Measurements from ENCODE around the gene GRK4. TPM values are rescaled to one million over a fixed set of nuclear protein-coding genes. Genes with fewer than 3 reads are reported as not detected.

GRK4 gene
- total and polyA plus RNA-seq, 2 donors (not counting 1 experiment from before 2014, with no cell fraction given), result 0.73 to 2.3 TPM

- Mint-ChIP-seq H3K4me3 (no peak overlapping the region), H3K27ac (no peak overlapping the region), H3K4me1 (no peaks in the 10 kb centered on the region), H3K27me3 (peaks cover 23% of the 10 kb centered on the region), H3K9me3 (ENCODE audit: insufficient read depth) (no peaks in the 10 kb centered on the region)
- no peak for DNase-seq
- H3K4me3 ChIP-seq (ENCODE audit: control extremely low read depth in 1 of 5, extremely low read depth in 1 of 5, insufficient read depth in 1 of 5, low read depth in 2 of 5, low read length in 4 of 5), result no peak overlapping the region
- 34% methylated on average over 2 of the region's 8 CpGs for WGBS (ENCODE audit: insufficient coverage)
- peak overlapping the region; percentile 14 for H2AFZ ChIP-seq (ENCODE audit: insufficient read depth, low read depth, low read length, poor library complexity, severe bottlenecking)
- ChIA-PET POLR2A (no interaction called here), CTCF (interaction anchor here (0.9 kb wide), 1 partner anchor 15 kb away, joined by 3 read pairs; no protein-coding TSS in a partner anchor)
- no peak for ATAC-seq (ENCODE audit: low read depth)
- no peaks in the 10 kb centered on the region for H3K27me3 ChIP-seq (replicated peaks in 1 of 4; ENCODE audit: control extremely low read depth in 1 of 4, control insufficient read depth in 3 of 4, insufficient read depth in 4 of 4, low read length in 3 of 4)
- no peak overlapping the region for H3K9ac ChIP-seq (ENCODE audit: low read length)
- no peaks in the 10 kb centered on the region for H3K79me2 ChIP-seq (ENCODE audit: control insufficient read depth, insufficient read depth, low read length)
- H3K36me3 ChIP-seq (replicated peaks in 1 of 2; ENCODE audit: control extremely low read depth in 1 of 2, control insufficient read depth in 1 of 2, extremely low read depth in 1 of 2, insufficient read depth in 2 of 2, low read length in 1 of 2), result no peaks in the 10 kb centered on the region
- H4K20me1 ChIP-seq (ENCODE audit: control insufficient read depth, insufficient read depth, low read length, poor library complexity, severe bottlenecking), result no peaks in the 10 kb centered on the region
- no peaks in the 10 kb centered on the region for H3K4me1 ChIP-seq (ENCODE audit: control insufficient read depth in 2 of 2, insufficient read depth in 2 of 2, low read length in 2 of 2)
- no peak overlapping the region for H3K27ac ChIP-seq (ENCODE audit: low read length in 2 of 2)
- TF ChIP-seq EZH2 (IDR thresholded peaks at IDR 0.05; ENCODE audit: borderline replicate concordance, insufficient read depth, low read depth, low read length, poor library complexity, severe bottlenecking), result no peak
- TF ChIP-seq, protein P1, sequence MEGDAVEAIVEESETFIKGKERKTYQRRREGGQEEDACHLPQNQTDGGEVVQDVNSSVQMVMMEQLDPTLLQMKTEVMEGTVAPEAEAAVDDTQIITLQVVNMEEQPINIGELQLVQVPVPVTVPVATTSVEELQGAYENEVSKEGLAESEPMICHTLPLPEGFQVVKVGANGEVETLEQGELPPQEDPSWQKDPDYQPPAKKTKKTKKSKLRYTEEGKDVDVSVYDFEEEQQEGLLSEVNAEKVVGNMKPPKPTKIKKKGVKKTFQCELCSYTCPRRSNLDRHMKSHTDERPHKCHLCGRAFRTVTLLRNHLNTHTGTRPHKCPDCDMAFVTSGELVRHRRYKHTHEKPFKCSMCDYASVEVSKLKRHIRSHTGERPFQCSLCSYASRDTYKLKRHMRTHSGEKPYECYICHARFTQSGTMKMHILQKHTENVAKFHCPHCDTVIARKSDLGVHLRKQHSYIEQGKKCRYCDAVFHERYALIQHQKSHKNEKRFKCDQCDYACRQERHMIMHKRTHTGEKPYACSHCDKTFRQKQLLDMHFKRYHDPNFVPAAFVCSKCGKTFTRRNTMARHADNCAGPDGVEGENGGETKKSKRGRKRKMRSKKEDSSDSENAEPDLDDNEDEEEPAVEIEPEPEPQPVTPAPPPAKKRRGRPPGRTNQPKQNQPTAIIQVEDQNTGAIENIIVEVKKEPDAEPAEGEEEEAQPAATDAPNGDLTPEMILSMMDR (IDR thresholded peaks at IDR 0.05), result no peak
- no peak overlapping the region for H3K4me2 ChIP-seq (replicated peaks; ENCODE audit: low read depth, low read length, poor library complexity, severe bottlenecking)
- no peaks in the 10 kb centered on the region for H3K9me3 ChIP-seq (ENCODE audit: control extremely low read depth in 1 of 3, control insufficient read depth in 2 of 3, insufficient read depth in 1 of 3, low read length in 2 of 3)
- intact Hi-C loops (cut with micrococcal nuclease), result no loop called here
Measured at GRCh38 chr4:3013839-3014350, 50.5 kb downstream of the GRK4 start.

GRCh38 chr4:3016961-3017360 lies 53.6 kb downstream of the GRK4 start:
- ATAC-seq (ENCODE audit: low read depth) (no peak), DNase-seq (no peak)
- H2AFZ ChIP-seq (ENCODE audit: insufficient read depth, low read depth, low read length, poor library complexity, severe bottlenecking), result no peak overlapping the region
- Mint-ChIP-seq H3K9me3 (ENCODE audit: insufficient read depth) (no peaks in the 10 kb centered on the region), H3K27me3 (peaks cover 15% of the 10 kb centered on the region), H3K4me3 (no peak overlapping the region), H3K27ac (no peak overlapping the region), H3K4me1 (peaks cover 4% of the 10 kb centered on the region)
- ChIA-PET CTCF (no interaction called here), POLR2A (no interaction called here)
- H3K4me3 ChIP-seq (ENCODE audit: control extremely low read depth in 1 of 5, extremely low read depth in 1 of 5, insufficient read depth in 1 of 5, low read depth in 2 of 5, low read length in 4 of 5), result no peak overlapping the region
- TF ChIP-seq, protein P1 (IDR thresholded peaks at IDR 0.05), result no peak
- TF ChIP-seq EZH2 (IDR thresholded peaks at IDR 0.05; ENCODE audit: borderline replicate concordance, insufficient read depth, low read depth, low read length, poor library complexity, severe bottlenecking), result no peak
- intact Hi-C loops (cut with micrococcal nuclease), result no loop called here
- no peak overlapping the region for H3K9ac ChIP-seq (ENCODE audit: low read length)
- WGBS (ENCODE audit: insufficient coverage), result 98% methylated on average over 3 of the region's 4 CpGs
- H3K4me1 ChIP-seq (ENCODE audit: control insufficient read depth in 2 of 2, insufficient read depth in 2 of 2, low read length in 2 of 2), result no peaks in the 10 kb centered on the region
- H4K20me1 ChIP-seq (ENCODE audit: control insufficient read depth, insufficient read depth, low read length, poor library complexity, severe bottlenecking), result no peaks in the 10 kb centered on the region
- no peak overlapping the region for H3K4me2 ChIP-seq (replicated peaks; ENCODE audit: low read depth, low read length, poor library complexity, severe bottlenecking)
- no peaks in the 10 kb centered on the region for H3K27me3 ChIP-seq (replicated peaks in 1 of 4; ENCODE audit: control extremely low read depth in 1 of 4, control insufficient read depth in 3 of 4, insufficient read depth in 4 of 4, low read length in 3 of 4)
- no peaks in the 10 kb centered on the region for H3K9me3 ChIP-seq (ENCODE audit: control extremely low read depth in 1 of 3, control insufficient read depth in 2 of 3, insufficient read depth in 1 of 3, low read length in 2 of 3)
- H3K27ac ChIP-seq (ENCODE audit: low read length in 2 of 2), result no peak overlapping the region
- no peaks in the 10 kb centered on the region for H3K36me3 ChIP-seq (replicated peaks in 1 of 2; ENCODE audit: control extremely low read depth in 1 of 2, control insufficient read depth in 1 of 2, extremely low read depth in 1 of 2, insufficient read depth in 2 of 2, low read length in 1 of 2)
- no peaks in the 10 kb centered on the region for H3K79me2 ChIP-seq (ENCODE audit: control insufficient read depth, insufficient read depth, low read length)
